OCI-LY7 (cell line): ENCODE measurements around the gene ANKRD22. TPM values are rescaled to one million over a fixed set of nuclear protein-coding genes. Genes with fewer than 3 reads are reported as not detected.
A peak's percentile ranks its signal among the peaks of the same experiment; 100 is the strongest.

ENCODE experiments used
- BruUV-seq: library from RNA; stranded (reverse); fragments of 400-500 nt; replicated peaks from 2 replicates; lab custom pipeline; 2021; lab: Mats Ljungman, UMichigan
- CTCF ChIA-PET: fragments of 300-600 bp; sonication (Branson Sonifier 250); formaldehyde crosslinking; loops from one replicate; lab custom pipeline; 2022; ENCODE audit warnings: antibody characterized with exemption; ENCODE audit not compliant: unreplicated experiment; lab: Charles Lee
- POLR2A ChIA-PET: fragments of 300-600 bp; sonication (Branson Sonifier 250); formaldehyde crosslinking; loops from one replicate; lab custom pipeline; 2022; ENCODE audit warnings: antibody characterized with exemption; lab: Charles Lee
- DNase-seq: peaks from one replicate; pipeline ENCODE4 v3.0.0-alpha.2; 2015; ENCODE audit warnings: low spot score
- H2AFZ ChIP-seq: fragments of 200-600 bp; sonication (generic), shearing (Covaris generic); 2 replicates; pipeline ENCODE4 v1.6.1; 2014; ENCODE audit warnings: mild to moderate bottlenecking, antibody characterized with exemption, low read length, moderate library complexity
- H3K27ac ChIP-seq: fragments of 200-600 bp; sonication (generic); 2 replicates; pipeline ENCODE4 v1.5.1; 2014; ENCODE audit warnings: mixed run types, low read depth, mild to moderate bottlenecking, moderate library complexity, low read length, inconsistent platforms; ENCODE audit not compliant: poor library complexity, severe bottlenecking
- H3K36me3 ChIP-seq: fragments of 200-600 bp; sonication (generic); 2 replicates; pipeline ENCODE4 v1.6.1; 2014; ENCODE audit warnings: mild to moderate bottlenecking, antibody characterized with exemption, low read length, moderate library complexity, mixed read lengths; ENCODE audit not compliant: insufficient read depth
- H3K4me1 ChIP-seq: fragments of 200-600 bp; sonication (generic); 2 replicates; pipeline ENCODE4 v1.5.1; 2014; ENCODE audit warnings: mild to moderate bottlenecking, low read length; ENCODE audit not compliant: insufficient read depth, poor library complexity, severe bottlenecking
- H3K4me2 ChIP-seq: fragments of 200-600 bp; sonication (generic); 2 replicates; pipeline ENCODE4 v1.6.1; 2014; ENCODE audit warnings: mild to moderate bottlenecking, low read length
- H3K4me3 ChIP-seq: fragments of 200-600 bp; sonication (generic); 2 replicates; pipeline ENCODE4 v1.5.1; 2014; ENCODE audit warnings: mild to moderate bottlenecking, low read depth, low read length; ENCODE audit not compliant: poor library complexity, severe bottlenecking
- H3K79me2 ChIP-seq: fragments of 200-600 bp; sonication (generic); 2 replicates; pipeline ENCODE4 v1.6.1; 2016; ENCODE audit warnings: low read depth, mild to moderate bottlenecking, low read length, moderate library complexity, mixed read lengths; ENCODE audit not compliant: insufficient read depth
- H3K9me2 ChIP-seq: fragments of 200-600 bp; sonication (generic); 2 replicates; pipeline ENCODE4 v1.6.1; 2016; ENCODE audit warnings: mild to moderate bottlenecking, low read length, mixed read lengths; ENCODE audit not compliant: insufficient read depth
- H3K9me3 ChIP-seq: fragments of 200-600 bp; sonication (generic); 2 replicates; pipeline ENCODE4 v1.6.1; 2014; ENCODE audit warnings: mild to moderate bottlenecking, mixed run types, low read length, mixed read lengths
- H4K20me1 ChIP-seq: fragments of 200-600 bp; sonication (generic); 2 replicates; pipeline ENCODE4 v1.6.1; 2014; ENCODE audit warnings: mild to moderate bottlenecking, antibody characterized with exemption, low read length, moderate library complexity, mixed read lengths; ENCODE audit not compliant: insufficient read depth
- CTCF ChIP-seq: fragments of 200-600 bp; sonication (generic); conservative IDR thresholded peaks from 2 replicates; pipeline ENCODE4 v1.5.1; 2014; ENCODE audit warnings: mild to moderate bottlenecking, antibody characterized with exemption, low read length, moderate library complexity, mixed read lengths
- EZH2phosphoT487 ChIP-seq: fragments of 200-600 bp; sonication (generic); IDR thresholded peaks from 2 replicates; pipeline ENCODE4 v1.6.1; 2018; ENCODE audit warnings: low read depth, borderline replicate concordance, mild to moderate bottlenecking, mixed run types, antibody characterized with exemption, low read length, moderate library complexity, mixed read lengths
- intact Hi-C: fragments of 100-400 bp; cut with micrococcal nuclease; formaldehyde crosslinking; loops from one replicate; pipeline ENCODE4 v1.10.0; 2022; ENCODE audit not compliant: unreplicated experiment
- total RNA-seq, 2 experiments: library from RNA; depleted of rRNA in 1 of 2; stranded (reverse); fragments of >200 nt in 1 of 2; shearing (Covaris generic) in 1 of 2; gene quantifications; 2 replicates each; pipeline ENCODE4 v1.2.3, GENCODE V29; 2014 to 2022

ANKRD22 gene
- total RNA-seq, 2 experiments from 2014 or later, result not detected

GRCh38 chr10:88831709-88832108 is 19.9 kb downstream of the ANKRD22 start:
- Histone ChIP-seq H2AFZ (no peak overlapping the region), H3K9me3 (no peaks in the 10 kb centered on the region), H3K79me2 (no peaks in the 10 kb centered on the region), H4K20me1 (no peaks in the 10 kb centered on the region), H3K9me2 (no peaks in the 10 kb centered on the region), H3K4me1 (peaks cover 15% of the 10 kb centered on the region), H3K27ac (no peak overlapping the region), H3K36me3 (no peaks in the 10 kb centered on the region), H3K4me3 (no peak overlapping the region), H3K4me2 (no peak overlapping the region)
- CTCF ChIA-PET, result no interaction called here
- intact Hi-C loops, result no loop called here
- DNase-seq, result no peak
- BruUV-seq, result no TSS peak
- TF ChIP-seq CTCF (no peak), EZH2phosphoT487 (no peak)
- POLR2A ChIA-PET, result interaction anchor here (0.6 to 1.5 kb wide), 4 partner anchors 11 to 893 kb away, joined by 3 to 5 read pairs (median 3); no protein-coding TSS in a partner anchor

- no peaks in the 10 kb centered on the region for H3K36me3 ChIP-seq
- no TSS peak for BruUV-seq
- no peak overlapping the region for H3K4me3 ChIP-seq
- DNase-seq, result no peak
- H3K27ac ChIP-seq, result no peak overlapping the region
- H3K4me1 ChIP-seq, result peaks cover 11% of the 10 kb centered on the region
- H4K20me1 ChIP-seq, result no peaks in the 10 kb centered on the region
- H3K79me2 ChIP-seq, result no peaks in the 10 kb centered on the region
- intact Hi-C loops, result no loop called here
- no peaks in the 10 kb centered on the region for H3K9me3 ChIP-seq
- no peaks in the 10 kb centered on the region for H3K9me2 ChIP-seq
- H3K4me2 ChIP-seq, result no peak overlapping the region
- no peak for TF ChIP-seq EZH2phosphoT487
- TF ChIP-seq CTCF, result no peak
- ChIA-PET CTCF (no interaction called here), POLR2A (interaction anchor here (0.8 to 1.5 kb wide), 4 partner anchors 10 to 133 kb away, joined by 3 to 5 read pairs (median 3); no protein-coding TSS in a partner anchor)
- H2AFZ ChIP-seq, result 0 out of 2 replicates have a peak overlapping the region, but pooled peaks have one; percentile 4
Observed at GRCh38 chr10:88830643-88831268, 20.9 kb downstream of the ANKRD22 start.

- Histone ChIP-seq H3K4me2 (no peak overlapping the region), H3K4me1 (peaks cover 5% of the 10 kb centered on the region), H3K79me2 (no peaks in the 10 kb centered on the region), H2AFZ (no peak overlapping the region), H3K9me3 (no peaks in the 10 kb centered on the region), H3K36me3 (no peaks in the 10 kb centered on the region), H3K27ac (no peak overlapping the region), H3K9me2 (no peaks in the 10 kb centered on the region), H3K4me3 (no peak overlapping the region), H4K20me1 (no peaks in the 10 kb centered on the region)
- intact Hi-C loops, result no loop called here
- ChIA-PET CTCF (no interaction called here), POLR2A (interaction anchor here (0.6 kb wide), 1 partner anchor 135 kb away, joined by 4 read pairs; no protein-coding TSS in a partner anchor)
- TF ChIP-seq EZH2phosphoT487, result no peak
- TF ChIP-seq CTCF, result no peak
- DNase-seq, result no peak
- no TSS peak for BruUV-seq
Observed at GRCh38 chr10:88828310-88828709, 23.3 kb downstream of the ANKRD22 start.
